T-helper 9 cell (primary cell): ENCODE data around the gene MRPL44.

ENCODE experiments used
- DNase-seq: peaks from one replicate; pipeline ENCODE4 v3.0.0-alpha.2; 2020

MRPL44 gene

GRCh38 chr2:224009605-224010315 lies 52.5 kb downstream of the MRPL44 start:
- DNase-seq = no peak

GRCh38 chr2:224011837-224012236 lies 54.6 kb downstream of the MRPL44 start:
- DNase-seq = no peak

GRCh38 chr2:224014336-224014735 lies 57.1 kb downstream of the MRPL44 start:
- DNase-seq = no peak

- DNase-seq = no peak
Observed at GRCh38 chr2:224016963-224017362, 59.7 kb downstream of the MRPL44 start.
